ENCODE measurements around the gene PIAS1. TPM values are rescaled to one million over a fixed set of nuclear protein-coding genes. Genes with fewer than 3 reads are reported as not detected.

The PIAS1 gene
- total RNA-seq, 4 donors from 2014 or later: 26.2 to 68.4 (median 53.1) TPM

DNA sequence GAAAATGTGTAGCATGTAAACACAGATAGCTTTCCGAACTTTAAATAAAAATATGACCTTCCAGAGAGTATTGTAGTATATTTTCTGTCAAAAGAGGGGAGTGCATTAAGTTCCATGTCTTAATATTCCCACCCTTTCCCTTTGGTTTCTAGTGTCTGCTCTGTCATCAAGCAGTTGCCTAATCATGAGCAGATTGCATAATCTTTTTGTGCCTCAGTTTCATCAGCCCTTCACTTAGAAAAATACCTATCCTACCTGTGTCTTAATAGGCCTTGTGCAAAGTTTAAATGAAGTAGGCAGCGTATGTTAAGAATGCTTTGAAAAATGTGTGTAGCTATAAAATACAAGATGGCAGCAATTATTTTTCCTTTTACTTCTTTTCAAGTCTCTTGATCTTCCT, 98.2 kb downstream of the PIAS1 start:
- Histone ChIP-seq H3K4me3 (no peak overlapping the region), H3K27ac (replicated peaks in 1 of 4) (no peak overlapping the region), H3K27me3 (no peaks in the 10 kb centered on the region), H3K4me1 (peaks cover 5 to 46% (median 40%) of the 10 kb centered on the region in 4 donors), H3K36me3 (peaks cover 0 to 28% (median 11%) of the 10 kb centered on the region in 4 donors), H3K9me3 (no peaks in the 10 kb centered on the region)
- DNase-seq (ENCODE audit: extremely low spot score): no peak
- no peak for TF ChIP-seq POLR2AphosphoS5 (IDR thresholded peaks at IDR 0.05)
- TF ChIP-seq, protein P1, sequence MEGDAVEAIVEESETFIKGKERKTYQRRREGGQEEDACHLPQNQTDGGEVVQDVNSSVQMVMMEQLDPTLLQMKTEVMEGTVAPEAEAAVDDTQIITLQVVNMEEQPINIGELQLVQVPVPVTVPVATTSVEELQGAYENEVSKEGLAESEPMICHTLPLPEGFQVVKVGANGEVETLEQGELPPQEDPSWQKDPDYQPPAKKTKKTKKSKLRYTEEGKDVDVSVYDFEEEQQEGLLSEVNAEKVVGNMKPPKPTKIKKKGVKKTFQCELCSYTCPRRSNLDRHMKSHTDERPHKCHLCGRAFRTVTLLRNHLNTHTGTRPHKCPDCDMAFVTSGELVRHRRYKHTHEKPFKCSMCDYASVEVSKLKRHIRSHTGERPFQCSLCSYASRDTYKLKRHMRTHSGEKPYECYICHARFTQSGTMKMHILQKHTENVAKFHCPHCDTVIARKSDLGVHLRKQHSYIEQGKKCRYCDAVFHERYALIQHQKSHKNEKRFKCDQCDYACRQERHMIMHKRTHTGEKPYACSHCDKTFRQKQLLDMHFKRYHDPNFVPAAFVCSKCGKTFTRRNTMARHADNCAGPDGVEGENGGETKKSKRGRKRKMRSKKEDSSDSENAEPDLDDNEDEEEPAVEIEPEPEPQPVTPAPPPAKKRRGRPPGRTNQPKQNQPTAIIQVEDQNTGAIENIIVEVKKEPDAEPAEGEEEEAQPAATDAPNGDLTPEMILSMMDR (IDR thresholded peaks at IDR 0.05): no peak
- no peak for TF ChIP-seq POLR2A (IDR thresholded peaks at IDR 0.05; ENCODE audit: low read depth)
- intact Hi-C loops (cut with DNase I): loop anchor here (5.0 to 10.0 kb wide), 2 partner anchors 62 to 290 kb away; no protein-coding TSS in a partner anchor
- 96% methylated on average over 2 of the region's 2 CpGs for WGBS

DNA sequence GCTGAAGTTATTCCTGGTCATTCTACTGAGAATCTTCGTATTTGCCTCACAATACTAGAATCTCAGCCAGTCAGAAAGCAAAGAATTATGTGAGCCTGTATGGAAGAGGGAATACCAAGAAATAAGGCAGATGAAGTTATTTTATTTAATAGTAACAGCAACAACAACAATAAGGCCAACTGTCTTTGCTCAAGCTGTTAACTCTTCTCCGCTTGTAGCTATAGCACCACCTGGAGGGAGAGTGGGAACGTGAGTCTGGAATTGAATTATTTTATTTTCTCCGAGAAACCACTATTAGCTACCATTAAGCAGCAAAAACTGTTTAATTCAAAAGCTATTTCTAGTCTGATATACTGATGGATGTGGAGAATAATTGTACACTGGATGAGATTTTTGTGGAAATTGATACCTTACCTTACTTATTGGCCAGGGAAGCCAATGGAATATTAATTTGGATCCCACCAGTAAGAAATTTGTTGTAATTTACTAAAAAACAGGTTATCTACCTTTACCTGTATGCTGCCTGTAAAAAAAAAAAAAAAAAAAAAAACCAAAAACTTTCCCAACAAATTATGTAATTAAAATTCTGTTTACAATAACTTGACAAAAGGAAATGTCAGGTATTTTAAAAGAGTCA, 100.9 kb downstream of the PIAS1 start:
- Histone ChIP-seq H3K36me3 (peaks cover 0 to 24% (median 11%) of the 10 kb centered on the region in 4 donors), H3K9me3 (no peaks in the 10 kb centered on the region), H3K27ac (replicated peaks in 1 of 4) (peak overlapping the region in 1 of 4 donors; percentile 67), H3K4me3 (no peak overlapping the region), H3K27me3 (no peaks in the 10 kb centered on the region), H3K4me1 (peaks cover 17 to 72% (median 61%) of the 10 kb centered on the region in 4 donors)
- TF ChIP-seq EP300 (IDR thresholded peaks at IDR 0.05) (no peak), POLR2A (IDR thresholded peaks at IDR 0.05; ENCODE audit: low read depth) (no peak), POLR2AphosphoS5 (IDR thresholded peaks at IDR 0.05) (peak in 1 of 2 donors; percentile 53)
- TF ChIP-seq, protein P1 (IDR thresholded peaks at IDR 0.05): peak; percentile 78 to 83 (median 80)
- intact Hi-C loops (cut with DNase I): loop anchor here (2.0 to 10.0 kb wide), 3 partner anchors 60 to 293 kb away; partner anchors contain the start of gene PIAS1
- WGBS: 28% methylated on average over 4 of the region's 4 CpGs
- DNase-seq (ENCODE audit: extremely low spot score): no peak

DNA sequence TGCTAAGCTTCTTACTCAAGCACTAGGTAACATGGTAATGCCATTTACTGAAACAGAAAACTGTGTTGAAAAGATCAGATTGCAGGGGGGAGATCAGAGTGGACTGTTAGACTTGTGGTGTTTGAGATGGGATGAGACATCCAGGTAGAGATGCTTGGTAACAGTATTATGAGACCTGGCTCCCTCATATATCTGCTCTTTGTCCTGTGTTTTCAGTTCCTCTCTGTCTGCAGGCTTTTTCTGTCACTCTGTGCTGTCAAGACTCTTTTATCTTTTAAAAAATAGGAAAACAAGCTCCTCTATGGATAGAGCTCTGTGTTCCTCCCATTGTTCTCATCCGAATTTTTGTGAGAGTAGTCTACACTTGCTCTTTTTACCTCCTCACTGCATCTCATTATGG, 103.0 kb downstream of the PIAS1 start:
- DNase-seq (ENCODE audit: extremely low spot score): no peak
- Histone ChIP-seq H3K36me3 (peaks cover 0 to 37% (median 16%) of the 10 kb centered on the region in 4 donors), H3K4me1 (peaks cover 17 to 57% (median 51%) of the 10 kb centered on the region in 4 donors), H3K27ac (replicated peaks in 1 of 4) (peak overlapping the region; percentile 67 to 80 (median 70)), H3K9me3 (no peaks in the 10 kb centered on the region), H3K27me3 (no peaks in the 10 kb centered on the region), H3K4me3 (no peak overlapping the region)
- WGBS: 40% methylated on average over 1 of the region's 1 CpG
- intact Hi-C loops (cut with DNase I): loop anchor here (10.0 kb wide), 1 partner anchor 58 kb away; no protein-coding TSS in a partner anchor
- no peak for TF ChIP-seq POLR2AphosphoS5 (IDR thresholded peaks at IDR 0.05)
- TF ChIP-seq POLR2A (IDR thresholded peaks at IDR 0.05; ENCODE audit: low read depth): no peak
- TF ChIP-seq, protein P1 (IDR thresholded peaks at IDR 0.05): no peak
- no peak for TF ChIP-seq EP300 (IDR thresholded peaks at IDR 0.05)

DNA sequence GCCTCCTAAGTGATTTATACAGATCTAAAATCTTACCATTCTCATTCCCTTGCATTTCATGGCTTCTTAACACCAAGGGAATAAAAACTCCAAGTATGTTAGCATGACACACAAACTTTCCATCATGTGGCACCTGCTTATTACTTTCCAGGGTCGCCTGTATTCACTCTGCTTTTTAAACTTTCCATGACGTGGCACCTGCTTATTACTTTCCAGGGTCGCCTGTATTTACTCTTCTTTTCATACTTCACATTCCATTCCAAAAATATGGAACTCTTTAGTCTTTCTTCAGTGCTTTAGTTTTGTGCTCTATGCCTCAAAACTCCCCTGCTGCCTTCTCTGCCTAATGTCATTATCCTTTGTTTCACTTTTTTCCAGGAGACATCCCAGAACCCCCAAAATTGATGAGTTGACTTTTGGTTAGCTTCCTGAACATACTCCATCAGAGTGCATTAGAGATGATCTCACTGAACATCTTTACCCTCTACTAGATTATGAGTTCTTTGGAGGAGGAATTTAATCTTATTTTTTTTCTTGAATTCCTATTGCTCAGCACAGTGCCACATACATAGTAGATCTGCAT, 104.0 kb downstream of the PIAS1 start:
- intact Hi-C loops (cut with DNase I): loop anchor here (10.0 kb wide), 1 partner anchor 57 kb away; no protein-coding TSS in a partner anchor
- H3K27me3 ChIP-seq: no peaks in the 10 kb centered on the region
- no peak overlapping the region for H3K4me3 ChIP-seq
- TF ChIP-seq POLR2AphosphoS5 (IDR thresholded peaks at IDR 0.05) (peak in 1 of 2 donors; percentile 71), EP300 (IDR thresholded peaks at IDR 0.05) (peak; percentile 15), POLR2A (IDR thresholded peaks at IDR 0.05; ENCODE audit: low read depth) (no peak)
- no peak for DNase-seq (ENCODE audit: extremely low spot score)
- 42% methylated on average over 3 of the region's 3 CpGs for WGBS
- no peaks in the 10 kb centered on the region for H3K9me3 ChIP-seq
- peaks cover 17 to 55% (median 50%) of the 10 kb centered on the region in 4 donors for H3K4me1 ChIP-seq
- H3K36me3 ChIP-seq: peaks cover 0 to 46% (median 22%) of the 10 kb centered on the region in 4 donors
- peak overlapping the region; percentile 67 to 80 (median 70) for H3K27ac ChIP-seq (replicated peaks in 1 of 4)

DNA sequence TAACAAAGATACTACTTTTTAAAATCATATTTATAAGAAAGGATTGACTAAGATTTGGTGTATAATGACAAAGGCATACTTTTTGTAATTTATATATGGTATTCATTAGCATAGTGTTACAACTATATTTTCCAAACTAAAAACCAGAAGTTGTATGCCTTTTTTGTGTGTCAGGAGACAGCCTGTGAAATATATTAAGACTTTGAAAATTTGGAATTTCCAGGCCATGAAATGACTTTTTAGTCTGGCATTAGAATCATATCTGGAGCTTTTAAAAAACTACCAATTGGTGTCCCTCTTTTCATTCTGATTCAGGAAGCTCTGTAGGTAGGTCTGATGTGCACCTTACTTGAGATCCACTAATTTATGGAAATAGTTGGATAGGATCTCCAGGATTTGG, 109.1 kb downstream of the PIAS1 start:
- Histone ChIP-seq H3K4me3 (no peak overlapping the region), H3K36me3 (peaks cover 9 to 44% (median 27%) of the 10 kb centered on the region in 4 donors), H3K27me3 (no peaks in the 10 kb centered on the region), H3K9me3 (no peaks in the 10 kb centered on the region), H3K4me1 (peaks cover 5 to 28% (median 18%) of the 10 kb centered on the region in 4 donors), H3K27ac (replicated peaks in 1 of 4) (no peak overlapping the region)
- intact Hi-C loops (cut with DNase I): no loop called here
- DNase-seq (ENCODE audit: extremely low spot score): no peak
- TF ChIP-seq POLR2AphosphoS5 (IDR thresholded peaks at IDR 0.05): no peak
